Uterus (tissue), 2 donors: ENCODE measurements around the gene PSME3IP1.

Source experiments
- POLR2A ChIP-seq, 2 donors: fragments of 450-650 bp; IDR thresholded peaks; one replicate each; pipeline ENCODE4 v1.6.1; 2016; ENCODE audit warnings: antibody characterized with exemption in 2 of 2, mild to moderate bottlenecking in 1 of 2, moderate library complexity in 1 of 2
- TF ChIP-seq, protein P1 (sequence below), 4 experiments: fragments of 200-600 bp in 2 of 4; fragments of 450-650 bp in 2 of 4; sonication (generic) in 2 of 4; IDR thresholded peaks; one replicate each; pipeline ENCODE4 v1.5.1; 2016 to 2019; ENCODE audit warnings: antibody characterized with exemption in 4 of 4, mild to moderate bottlenecking in 2 of 4, moderate library complexity in 1 of 4

DNA sequence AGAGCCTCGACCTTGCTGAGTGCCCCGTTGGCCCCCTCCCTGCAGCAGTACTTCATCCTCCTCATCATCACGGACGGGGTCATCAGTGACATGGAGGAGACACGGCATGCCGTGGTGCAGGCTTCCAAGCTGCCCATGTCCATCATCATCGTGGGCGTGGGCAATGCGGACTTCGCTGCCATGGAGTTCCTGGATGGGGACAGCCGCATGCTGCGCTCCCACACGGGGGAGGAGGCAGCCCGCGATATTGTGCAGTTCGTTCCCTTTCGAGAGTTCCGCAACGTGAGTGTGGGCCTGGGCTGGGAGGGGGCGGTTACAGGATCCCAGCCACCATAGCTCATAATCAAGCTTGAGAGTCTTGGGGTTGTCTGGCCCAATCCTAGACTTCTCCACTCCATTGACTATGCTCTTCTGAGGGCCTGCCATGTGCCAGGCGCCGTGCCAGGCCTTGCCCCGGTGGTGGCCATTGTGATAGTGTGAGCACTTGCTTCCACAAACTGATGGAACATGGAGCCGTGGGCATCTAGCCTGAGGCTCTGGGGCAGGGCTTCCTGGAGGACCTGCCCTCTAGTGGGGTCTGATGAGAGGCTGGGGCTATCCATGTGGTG, 39.7 kb downstream of the PSME3IP1 start:
- TF ChIP-seq, protein P1, sequence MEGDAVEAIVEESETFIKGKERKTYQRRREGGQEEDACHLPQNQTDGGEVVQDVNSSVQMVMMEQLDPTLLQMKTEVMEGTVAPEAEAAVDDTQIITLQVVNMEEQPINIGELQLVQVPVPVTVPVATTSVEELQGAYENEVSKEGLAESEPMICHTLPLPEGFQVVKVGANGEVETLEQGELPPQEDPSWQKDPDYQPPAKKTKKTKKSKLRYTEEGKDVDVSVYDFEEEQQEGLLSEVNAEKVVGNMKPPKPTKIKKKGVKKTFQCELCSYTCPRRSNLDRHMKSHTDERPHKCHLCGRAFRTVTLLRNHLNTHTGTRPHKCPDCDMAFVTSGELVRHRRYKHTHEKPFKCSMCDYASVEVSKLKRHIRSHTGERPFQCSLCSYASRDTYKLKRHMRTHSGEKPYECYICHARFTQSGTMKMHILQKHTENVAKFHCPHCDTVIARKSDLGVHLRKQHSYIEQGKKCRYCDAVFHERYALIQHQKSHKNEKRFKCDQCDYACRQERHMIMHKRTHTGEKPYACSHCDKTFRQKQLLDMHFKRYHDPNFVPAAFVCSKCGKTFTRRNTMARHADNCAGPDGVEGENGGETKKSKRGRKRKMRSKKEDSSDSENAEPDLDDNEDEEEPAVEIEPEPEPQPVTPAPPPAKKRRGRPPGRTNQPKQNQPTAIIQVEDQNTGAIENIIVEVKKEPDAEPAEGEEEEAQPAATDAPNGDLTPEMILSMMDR (IDR thresholded peaks at IDR 0.05) = no peak
- no peak for TF ChIP-seq POLR2A (IDR thresholded peaks at IDR 0.05)
